Thyroid gland (tissue), 4 donors: Measurements from ENCODE around the gene INPP5D. TPM values are rescaled to one million over a fixed set of nuclear protein-coding genes. Genes with fewer than 3 reads are reported as not detected.

ENCODE experiments used
- DNase-seq, 2 donors: peaks; one replicate each; pipeline ENCODE4 v3.0.0-alpha.2; 2019
- H3K27ac ChIP-seq, 3 donors: fragments of 200-600 bp; sonication (generic); 1 replicate in 2 of 3; 2 replicates in 1 of 3; pipeline ENCODE4 v1.5.1; 2016 to 2019; ENCODE audit warnings: mild to moderate bottlenecking in 1 of 3, moderate library complexity in 1 of 3
- H3K27me3 ChIP-seq: fragments of 200-600 bp; sonication (generic); one replicate; pipeline ENCODE4 v1.5.1; 2019
- H3K36me3 ChIP-seq, 2 donors: fragments of 200-600 bp; sonication (generic); one replicate each; pipeline ENCODE4 v1.5.1; 2016 to 2019
- H3K4me1 ChIP-seq, 2 donors: fragments of 200-600 bp; sonication (generic); one replicate each; pipeline ENCODE4 v1.5.1; 2017 to 2019
- H3K4me3 ChIP-seq, 3 donors: fragments of 200-600 bp; sonication (generic); replicated peaks in 1 of 3; 1 replicate in 2 of 3; 2 replicates in 1 of 3; pipeline ENCODE4 v1.5.1; 2016; ENCODE audit warnings: mild to moderate bottlenecking in 1 of 3
- H3K9me3 ChIP-seq: fragments of 200-600 bp; sonication (generic); one replicate; pipeline ENCODE4 v1.5.1; 2017
- CTCF ChIP-seq, 6 experiments: fragments of 200-600 bp in 3 of 6; fragments of 450-650 bp in 3 of 6; sonication (generic) in 3 of 6; IDR thresholded peaks; one replicate each; pipeline ENCODE4 v1.5.1; 2016 to 2019; ENCODE audit warnings: antibody characterized with exemption in 6 of 6, mild to moderate bottlenecking in 2 of 6, inconsistent platforms in 1 of 6, moderate library complexity in 1 of 6
- POLR2A ChIP-seq, 2 donors: fragments of 450-650 bp; IDR thresholded peaks; one replicate each; pipeline ENCODE4 v1.6.1; 2017; ENCODE audit warnings: antibody characterized with exemption in 2 of 2, mild to moderate bottlenecking in 2 of 2, moderate library complexity in 1 of 2
- WGBS, 2 donors: methylation state at CpG; one replicate each; pipeline ENCODE4 v1.1.5; 2017; 5-methylcytosine and 5-hydroxymethylcytosine counted together
- intact Hi-C: fragments of 100-400 bp; cut with DNase I; formaldehyde crosslinking; loops from one replicate; pipeline ENCODE4 v1.15.1; 2023
- total RNA-seq, 4 donors: library from RNA; depleted of rRNA; stranded (reverse); fragments of >200 nt; gene quantifications; one replicate each; pipeline ENCODE4 v1.2.3, GENCODE V29; 2016

The INPP5D gene
- total RNA-seq, 4 donors from 2014 or later, result 7.1 to 13.4 (median 10.5) TPM

- Histone ChIP-seq H3K36me3 (no peaks in the 10 kb centered on the region), H3K9me3 (no peaks in the 10 kb centered on the region), H3K27me3 (no peaks in the 10 kb centered on the region), H3K4me3 (no peak overlapping the region), H3K4me1 (no peaks in the 10 kb centered on the region), H3K27ac (no peak overlapping the region)
- TF ChIP-seq POLR2A (IDR thresholded peaks at IDR 0.05) (no peak), CTCF (IDR thresholded peaks at IDR 0.05) (no peak)
- DNase-seq, result no peak
- intact Hi-C loops, result no loop called here
- 88 to 90% methylated on average over 12 of the region's 12 CpGs for WGBS, 2 donors
Measured at GRCh38 chr2:233107831-233108300, 47.7 kb downstream of the INPP5D start.

- Histone ChIP-seq H3K27ac (no peak overlapping the region), H3K4me3 (no peak overlapping the region), H3K4me1 (no peaks in the 10 kb centered on the region), H3K36me3 (no peaks in the 10 kb centered on the region), H3K27me3 (no peaks in the 10 kb centered on the region), H3K9me3 (no peaks in the 10 kb centered on the region)
- DNase-seq, result no peak
- intact Hi-C loops, result no loop called here
- TF ChIP-seq POLR2A (IDR thresholded peaks at IDR 0.05) (no peak), CTCF (IDR thresholded peaks at IDR 0.05) (no peak)
- 62 to 65% methylated on average over 10 of the region's 10 CpGs for WGBS, 2 donors
Measured at GRCh38 chr2:233108611-233109490, 48.7 kb downstream of the INPP5D start.

- no peak for TF ChIP-seq POLR2A (IDR thresholded peaks at IDR 0.05)
- no peak for TF ChIP-seq CTCF (IDR thresholded peaks at IDR 0.05)
- WGBS, 2 donors, result 93 to 95% methylated on average over 5 of the region's 5 CpGs
- intact Hi-C loops, result no loop called here
- H3K9me3 ChIP-seq, result no peaks in the 10 kb centered on the region
- H3K36me3 ChIP-seq, result no peaks in the 10 kb centered on the region
- H3K27me3 ChIP-seq, result no peaks in the 10 kb centered on the region
- H3K4me1 ChIP-seq, result no peaks in the 10 kb centered on the region
- no peak for DNase-seq
- no peak overlapping the region for H3K27ac ChIP-seq
- H3K4me3 ChIP-seq, result no peak overlapping the region
Measured at GRCh38 chr2:233111427-233111826, 51.3 kb downstream of the INPP5D start.

- Histone ChIP-seq H3K9me3 (no peaks in the 10 kb centered on the region), H3K27me3 (no peaks in the 10 kb centered on the region), H3K36me3 (no peaks in the 10 kb centered on the region), H3K4me1 (no peaks in the 10 kb centered on the region), H3K4me3 (no peak overlapping the region), H3K27ac (no peak overlapping the region)
- no peak for TF ChIP-seq POLR2A (IDR thresholded peaks at IDR 0.05)
- TF ChIP-seq CTCF (IDR thresholded peaks at IDR 0.05), result no peak
- WGBS, 2 donors, result 60 to 69% methylated on average over 4 of the region's 4 CpGs
- no peak for DNase-seq
- intact Hi-C loops, result no loop called here
Measured at GRCh38 chr2:233112329-233112728, 52.2 kb downstream of the INPP5D start.

GRCh38 chr2:233112776-233113452, 52.8 kb downstream of the INPP5D start:
- no peak for TF ChIP-seq CTCF (IDR thresholded peaks at IDR 0.05)
- TF ChIP-seq POLR2A (IDR thresholded peaks at IDR 0.05), result no peak
- no peaks in the 10 kb centered on the region for H3K4me1 ChIP-seq
- WGBS, 2 donors, result 78 to 82% methylated on average over 6 of the region's 6 CpGs
- no peaks in the 10 kb centered on the region for H3K36me3 ChIP-seq
- no peaks in the 10 kb centered on the region for H3K9me3 ChIP-seq
- no peak overlapping the region for H3K4me3 ChIP-seq
- no peak overlapping the region for H3K27ac ChIP-seq
- DNase-seq, result no peak
- H3K27me3 ChIP-seq, result no peaks in the 10 kb centered on the region
- intact Hi-C loops, result no loop called here
